Measurements from ENCODE around the gene IQCK. TPM values are rescaled to one million over a fixed set of nuclear protein-coding genes. Genes with fewer than 3 reads are reported as not detected.

The IQCK gene
- total RNA-seq, 1 experiment from 2014 or later, result 15.5 TPM

- ATAC-seq (no peak), DNase-seq (ENCODE audit: low read depth, low spot score) (no peak)
- BruUV-seq (replicated peaks), result no TSS peak
- Histone ChIP-seq H3K27ac (ENCODE audit: low read length) (no peak overlapping the region), H3K36me3 (ENCODE audit: control insufficient read depth, insufficient read depth, low read length) (no peaks in the 10 kb centered on the region), H3K4me1 (ENCODE audit: control insufficient read depth, insufficient read depth, low read length) (no peaks in the 10 kb centered on the region), H3K9me3 (ENCODE audit: control insufficient read depth, insufficient read depth, low read depth, low read length) (no peaks in the 10 kb centered on the region), H3K27me3 (ENCODE audit: control insufficient read depth, insufficient read depth, low read length) (no peaks in the 10 kb centered on the region), H3K4me3 (ENCODE audit: low read depth in 2 of 2, low read length in 2 of 2) (no peak overlapping the region)
- in situ Hi-C loops (cut with HindIII; ENCODE audit: low pct_unique_long_range_greater_than_20kb, low sequenced_read_pairs) (no loop called here), intact Hi-C loops (cut with micrococcal nuclease; ENCODE audit: unreplicated experiment) (no loop called here)
- ChIA-PET POLR2A (no interaction called here), CTCF (no interaction called here)
- no peak for TF ChIP-seq TCF7L2 (IDR thresholded peaks at IDR 0.05; ENCODE audit: low read depth, low read length)
- no peak for TF ChIP-seq SIN3A (IDR thresholded peaks at IDR 0.05; ENCODE audit: borderline replicate concordance, insufficient read depth, low read depth, low read length)
- TF ChIP-seq CTCF (IDR thresholded peaks at IDR 0.05), result no peak
- TF ChIP-seq POLR2AphosphoS5 (IDR thresholded peaks at IDR 0.05; ENCODE audit: low read depth, low read length), result no peak
- TF ChIP-seq REST (IDR thresholded peaks at IDR 0.05; ENCODE audit: insufficient read depth in 1 of 2, low read depth in 2 of 2, low read length in 1 of 2), result no peak
These were observed 48.4 kb downstream of the IQCK start for GRCh38 chr16:19766554-19766884.

- CTCF ChIA-PET, result interaction anchor here (0.6 kb wide), 1 partner anchor 616 kb away, joined by 3 read pairs; no protein-coding TSS in a partner anchor
- H3K4me3 ChIP-seq (ENCODE audit: low read depth in 2 of 2, low read length in 2 of 2), result no peak overlapping the region
- intact Hi-C loops (cut with micrococcal nuclease; ENCODE audit: unreplicated experiment) (no loop called here), in situ Hi-C loops (cut with HindIII; ENCODE audit: low pct_unique_long_range_greater_than_20kb, low sequenced_read_pairs) (no loop called here)
- BruUV-seq (replicated peaks), result no TSS peak
- no peaks in the 10 kb centered on the region for H3K4me1 ChIP-seq (ENCODE audit: control insufficient read depth, insufficient read depth, low read length)
- POLR2A ChIA-PET, result no interaction called here
- no peaks in the 10 kb centered on the region for H3K36me3 ChIP-seq (ENCODE audit: control insufficient read depth, insufficient read depth, low read length)
- DNase-seq (ENCODE audit: low read depth, low spot score) (no peak), ATAC-seq (no peak)
- no peak overlapping the region for H3K27ac ChIP-seq (ENCODE audit: low read length)
- H3K27me3 ChIP-seq (ENCODE audit: control insufficient read depth, insufficient read depth, low read length), result no peaks in the 10 kb centered on the region
- no peaks in the 10 kb centered on the region for H3K9me3 ChIP-seq (ENCODE audit: control insufficient read depth, insufficient read depth, low read depth, low read length)
- TF ChIP-seq REST (IDR thresholded peaks at IDR 0.05; ENCODE audit: insufficient read depth in 1 of 2, low read depth in 2 of 2, low read length in 1 of 2) (no peak), TCF7L2 (IDR thresholded peaks at IDR 0.05; ENCODE audit: low read depth, low read length) (no peak), SIN3A (IDR thresholded peaks at IDR 0.05; ENCODE audit: borderline replicate concordance, insufficient read depth, low read depth, low read length) (no peak), CTCF (IDR thresholded peaks at IDR 0.05) (no peak), POLR2AphosphoS5 (IDR thresholded peaks at IDR 0.05; ENCODE audit: low read depth, low read length) (no peak)
These were observed 48.9 kb downstream of the IQCK start for GRCh38 chr16:19766988-19767387.

All from Panc1 (cell line).